Endothelial cell of umbilical vein (primary cell): ENCODE measurements around the gene VASH2.

Experiments
- EZH2 ChIP-seq: IDR thresholded peaks from 2 replicates; pipeline ENCODE4 v1.6.1; 2012; ENCODE audit warnings: borderline replicate concordance, low read depth, mild to moderate bottlenecking, moderate library complexity, low read length, inconsistent platforms; ENCODE audit not compliant: severe bottlenecking
- FOS ChIP-seq: IDR thresholded peaks from 2 replicates; pipeline ENCODE4 v1.6.1; 2011; ENCODE audit warnings: mild to moderate bottlenecking, low read length, moderate library complexity, borderline replicate concordance; ENCODE audit not compliant: insufficient read depth
- JUN ChIP-seq: IDR thresholded peaks from 2 replicates; pipeline ENCODE4 v1.6.1; 2011; ENCODE audit warnings: borderline replicate concordance, low read depth; ENCODE audit not compliant: insufficient read length, insufficient read depth
- MAX ChIP-seq: IDR thresholded peaks from 2 replicates; pipeline ENCODE4 v1.6.1; 2011; ENCODE audit not compliant: insufficient read depth, insufficient read length
- MYC ChIP-seq: IDR thresholded peaks from one replicate; pipeline ENCODE4 v1.6.1; 2011; ENCODE audit warnings: mild to moderate bottlenecking, low read depth, low read length
- POLR2A ChIP-seq: IDR thresholded peaks from 2 replicates; pipeline ENCODE4 v1.6.1; 2012; ENCODE audit warnings: low read depth, mild to moderate bottlenecking, control low read depth, low read length
- POLR2AphosphoS5 ChIP-seq: IDR thresholded peaks from 2 replicates; pipeline ENCODE4 v1.6.1; 2012; ENCODE audit warnings: low read depth, mild to moderate bottlenecking, control low read depth, low read length, moderate library complexity; ENCODE audit not compliant: insufficient read depth
- TF ChIP-seq, protein P1 (sequence below), 2 donors: IDR thresholded peaks; 1 replicate in 1 of 2; 2 replicates in 1 of 2; pipeline ENCODE4 v1.5.1; 2011; ENCODE audit warnings: low read length in 2 of 2, mild to moderate bottlenecking in 2 of 2, moderate library complexity in 2 of 2, control low read depth in 1 of 2, inconsistent platforms in 1 of 2, low read depth in 1 of 2; ENCODE audit not compliant: insufficient read depth in 1 of 2; ENCODE audit errors: extremely low read depth in 1 of 2

DNA sequence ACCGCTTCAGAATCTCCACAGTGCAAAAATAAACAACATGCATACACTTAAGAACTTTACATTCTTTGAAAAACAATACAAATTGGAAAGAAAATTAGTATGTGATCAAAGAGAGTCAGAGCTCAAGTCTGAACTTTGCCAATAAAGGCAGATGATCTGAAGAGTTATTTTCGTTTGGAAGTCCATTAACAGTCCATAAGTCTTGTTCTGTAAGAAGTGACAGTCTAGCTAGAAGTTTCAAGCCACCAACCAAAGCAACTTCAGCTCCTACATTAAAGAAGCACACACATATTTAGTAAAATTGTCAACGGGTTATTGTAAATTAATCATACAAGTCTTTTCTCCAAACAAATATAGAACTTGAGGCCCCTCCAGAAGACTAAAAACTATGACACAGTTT, 44.6 kb downstream of the VASH2 start:
- TF ChIP-seq, protein P1, sequence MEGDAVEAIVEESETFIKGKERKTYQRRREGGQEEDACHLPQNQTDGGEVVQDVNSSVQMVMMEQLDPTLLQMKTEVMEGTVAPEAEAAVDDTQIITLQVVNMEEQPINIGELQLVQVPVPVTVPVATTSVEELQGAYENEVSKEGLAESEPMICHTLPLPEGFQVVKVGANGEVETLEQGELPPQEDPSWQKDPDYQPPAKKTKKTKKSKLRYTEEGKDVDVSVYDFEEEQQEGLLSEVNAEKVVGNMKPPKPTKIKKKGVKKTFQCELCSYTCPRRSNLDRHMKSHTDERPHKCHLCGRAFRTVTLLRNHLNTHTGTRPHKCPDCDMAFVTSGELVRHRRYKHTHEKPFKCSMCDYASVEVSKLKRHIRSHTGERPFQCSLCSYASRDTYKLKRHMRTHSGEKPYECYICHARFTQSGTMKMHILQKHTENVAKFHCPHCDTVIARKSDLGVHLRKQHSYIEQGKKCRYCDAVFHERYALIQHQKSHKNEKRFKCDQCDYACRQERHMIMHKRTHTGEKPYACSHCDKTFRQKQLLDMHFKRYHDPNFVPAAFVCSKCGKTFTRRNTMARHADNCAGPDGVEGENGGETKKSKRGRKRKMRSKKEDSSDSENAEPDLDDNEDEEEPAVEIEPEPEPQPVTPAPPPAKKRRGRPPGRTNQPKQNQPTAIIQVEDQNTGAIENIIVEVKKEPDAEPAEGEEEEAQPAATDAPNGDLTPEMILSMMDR (IDR thresholded peaks at IDR 0.05; ENCODE audit: extremely low read depth in 1 of 2, insufficient read depth in 1 of 2, low read depth in 1 of 2, low read length in 2 of 2): no peak
- TF ChIP-seq POLR2A (no peak), JUN (no peak), MAX (no peak), EZH2 (no peak), MYC (no peak), POLR2AphosphoS5 (no peak), FOS (no peak)
